ENCODE results near the gene WDFY4. TPM values are rescaled to one million over a fixed set of nuclear protein-coding genes. Genes with fewer than 3 reads are reported as not detected.

WDFY4 gene
- total RNA-seq, 1 experiment from 2014 or later = not detected

GRCh38 chr10:48700071-48700470 lies 15.4 kb downstream of the WDFY4 start:
- no peaks in the 10 kb centered on the region for H3K23me2 ChIP-seq (ENCODE audit: insufficient read length, low read depth, low read length, poor library complexity, severe bottlenecking)

More at GRCh38 chr10:48700071-48700470, 15.4 kb downstream of the WDFY4 start:
- no peak overlapping the region for H2BK5ac ChIP-seq (ENCODE audit: insufficient read length, low read length)
- no peak overlapping the region for H4K8ac ChIP-seq (replicated peaks; ENCODE audit: insufficient read length, low read depth, low read length)
- H2AK5ac ChIP-seq (ENCODE audit: insufficient read length, low read length) = no peak overlapping the region
- H2AFZ ChIP-seq (ENCODE audit: low read length) = no peak overlapping the region
- no peak overlapping the region for H3K18ac ChIP-seq (ENCODE audit: insufficient read length, low read depth, low read length)
- no peak overlapping the region for H2BK120ac ChIP-seq (ENCODE audit: low read depth, low read length, poor library complexity, severe bottlenecking)
- H3K9me3 Mint-ChIP-seq = no peaks in the 10 kb centered on the region
- peaks cover 2% of the 10 kb centered on the region for H3K27me3 Mint-ChIP-seq (ENCODE audit: low read depth)
- H3K79me2 ChIP-seq (ENCODE audit: insufficient read depth, low read length) = no peaks in the 10 kb centered on the region
- H3K27ac Mint-ChIP-seq = no peak overlapping the region; a peak in 1 of 7 replicates
- H3K4me3 Mint-ChIP-seq = no peak overlapping the region
- H3K4me1 Mint-ChIP-seq = no peaks in the 10 kb centered on the region
- H2BK20ac ChIP-seq (ENCODE audit: low read depth, low read length, poor library complexity, severe bottlenecking) = no peak overlapping the region
- no peaks in the 10 kb centered on the region for H3K27me3 ChIP-seq (ENCODE audit: insufficient read depth, low read length)
- no peaks in the 10 kb centered on the region for H3K9me3 ChIP-seq (ENCODE audit: control insufficient read depth, low read depth, low read length)
- no peaks in the 10 kb centered on the region for H4K20me1 ChIP-seq (ENCODE audit: control insufficient read depth, insufficient read depth, insufficient read length)
- H3T11ph ChIP-seq (ENCODE audit: low read length) = no peak overlapping the region
- H4K5ac ChIP-seq (ENCODE audit: insufficient read length, low read depth, low read length) = no peak overlapping the region
- H3K9ac ChIP-seq (ENCODE audit: extremely low read depth, insufficient read length, low read length) = no peak overlapping the region
- no peak overlapping the region for H3K14ac ChIP-seq (ENCODE audit: insufficient read depth, low read length)
- WGBS (ENCODE audit: extremely low coverage, insufficient read length, low lambda C conversion rate) = no CpG with 5 or more reads among the region's 2 CpGs
- no peak overlapping the region for H3K56ac ChIP-seq (ENCODE audit: insufficient read length, low read depth, low read length)
- H2BK15ac ChIP-seq (ENCODE audit: low read depth, low read length) = no peak overlapping the region
- no peak overlapping the region for H3K27ac ChIP-seq (ENCODE audit: insufficient read length, low read depth, low read length)
- no peak overlapping the region for H3K4me2 ChIP-seq (ENCODE audit: insufficient read depth, insufficient read length, low read length)
- H3K4me1 ChIP-seq (ENCODE audit: insufficient read depth, low read length) = no peaks in the 10 kb centered on the region
- no peak for TF ChIP-seq CTCF (conservative IDR thresholded peaks at IDR 0.05)
- no peaks in the 10 kb centered on the region for H3K79me1 ChIP-seq (ENCODE audit: insufficient read depth, low read depth, low read length, poor library complexity, severe bottlenecking)
- no peak overlapping the region for H4K91ac ChIP-seq (ENCODE audit: insufficient read length, low read depth, low read length)
- no peak overlapping the region for H2BK12ac ChIP-seq (ENCODE audit: insufficient read length, low read depth, low read length)
- DNase-seq = no peak
- H3K4ac ChIP-seq (ENCODE audit: low read depth, low read length) = no peak overlapping the region
- no peaks in the 10 kb centered on the region for H3K36me3 Mint-ChIP-seq (ENCODE audit: insufficient read depth in 1 of 3, low read depth in 3 of 3)
- no peak overlapping the region for H3K23ac ChIP-seq (ENCODE audit: insufficient read length, low read depth, low read length)

All from H9 (cell line).